Measurements from ENCODE around the gene TMEM128. TPM values are rescaled to one million over a fixed set of nuclear protein-coding genes. Genes with fewer than 3 reads are reported as not detected.
"Not testable (repeated sequence)": the region's sequence is repeated elsewhere in the genome, so short reads cannot be mapped to it uniquely, and the experiment has no call there.

The TMEM128 gene
- total RNA-seq, 1 donor from 2014 or later = 26.4 TPM

GRCh38 chr4:4226606-4227438, 21.2 kb downstream of the TMEM128 start, which contains the start of gene OTOP1:
Gene OTOP1 (minus strand): TSS chr4:4226929. CDS start chr4:4226864, 65 bp downstream.
- peaks cover 43% of the 10 kb centered on the region for H3K27me3 ChIP-seq
- H3K4me1 ChIP-seq = no peaks in the 10 kb centered on the region
- no peak for ATAC-seq
- intact Hi-C loops (cut with DNase I) = no loop called here
- no peaks in the 10 kb centered on the region for H3K9me3 ChIP-seq
- H3K36me3 ChIP-seq = no peaks in the 10 kb centered on the region
- no peak within 1 kb of the TSS for H3K27ac ChIP-seq
- no peak for TF ChIP-seq CTCF (IDR thresholded peaks at IDR 0.05)
- no peak within 1 kb of the TSS for H3K4me3 ChIP-seq
- DNase-seq = no peak

- intact Hi-C loops (cut with DNase I) = no loop called here
- Histone ChIP-seq H3K4me1 (no peaks in the 10 kb centered on the region), H3K9me3 (no peaks in the 10 kb centered on the region), H3K36me3 (no peaks in the 10 kb centered on the region), H3K4me3 (no peak overlapping the region), H3K27me3 (peaks cover 50% of the 10 kb centered on the region), H3K27ac (no peak overlapping the region)
- no peak for DNase-seq
- no peak for ATAC-seq
- no peak for TF ChIP-seq CTCF (IDR thresholded peaks at IDR 0.05)
These were observed 22.0 kb downstream of the TMEM128 start for GRCh38 chr4:4225915-4226605.

- DNase-seq = no peak
- Histone ChIP-seq H3K27me3 (peaks cover 17% of the 10 kb centered on the region), H3K4me3 (no peak overlapping the region), H3K9me3 (no peaks in the 10 kb centered on the region), H3K27ac (no peak overlapping the region), H3K4me1 (no peaks in the 10 kb centered on the region), H3K36me3 (no peaks in the 10 kb centered on the region)
- intact Hi-C loops (cut with DNase I) = no loop called here
- TF ChIP-seq CTCF (IDR thresholded peaks at IDR 0.05) = no peak
- no peak for ATAC-seq
These were observed 30.9 kb downstream of the TMEM128 start for GRCh38 chr4:4217113-4217512.

- H3K4me3 ChIP-seq = no peak overlapping the region
- no peaks in the 10 kb centered on the region for H3K36me3 ChIP-seq
- no peak overlapping the region for H3K27ac ChIP-seq
- DNase-seq = no peak
- no peaks in the 10 kb centered on the region for H3K9me3 ChIP-seq
- intact Hi-C loops (cut with DNase I) = no loop called here
- no peak for ATAC-seq
- no peak for TF ChIP-seq CTCF (IDR thresholded peaks at IDR 0.05)
- peaks cover 13% of the 10 kb centered on the region for H3K27me3 ChIP-seq
- H3K4me1 ChIP-seq = no peaks in the 10 kb centered on the region
These were observed 31.4 kb downstream of the TMEM128 start for GRCh38 chr4:4216648-4217047.

- H3K4me3 ChIP-seq; intact Hi-C loops (cut with DNase I); DNase-seq: not testable (repeated sequence)
These were observed 34.3 kb downstream of the TMEM128 start for GRCh38 chr4:4213674-4214073.

GRCh38 chr4:4206204-4206603, 41.8 kb downstream of the TMEM128 start:
- Histone ChIP-seq H3K27me3 (peaks cover 13% of the 10 kb centered on the region), H3K36me3 (no peaks in the 10 kb centered on the region), H3K27ac (no peak overlapping the region), H3K9me3 (no peaks in the 10 kb centered on the region), H3K4me1 (no peaks in the 10 kb centered on the region), H3K4me3 (no peak overlapping the region)
- no peak for ATAC-seq
- intact Hi-C loops (cut with DNase I) = no loop called here
- DNase-seq = no peak
- no peak for TF ChIP-seq CTCF (IDR thresholded peaks at IDR 0.05)

More at GRCh38 chr4:4213674-4214073, 34.3 kb downstream of the TMEM128 start:
- not testable (repeated sequence) for H3K9me3 ChIP-seq, H3K27me3 ChIP-seq, H3K36me3 ChIP-seq, H3K27ac ChIP-seq, ATAC-seq, H3K4me1 ChIP-seq
